HFFc6 (cell line): Measurements from ENCODE around the gene INSYN1. TPM values are rescaled to one million over a fixed set of nuclear protein-coding genes. Genes with fewer than 3 reads are reported as not detected.
"Not testable (repeated sequence)": the region's sequence is repeated elsewhere in the genome, so short reads cannot be mapped to it uniquely, and the experiment has no call there.

Source experiments
- DNase-seq: peaks from one replicate; pipeline ENCODE4 v3.0.0-alpha.2; 2018
- H3K27ac Mint-ChIP-seq: 2 replicates; pipeline ENCODE4 v1.8.0; 2020; ENCODE audit warnings: mild to moderate bottlenecking, mixed read lengths
- H3K27me3 Mint-ChIP-seq: 2 replicates; pipeline ENCODE4 v1.8.0; 2021; ENCODE audit warnings: mild to moderate bottlenecking, moderate library complexity, mixed read lengths; ENCODE audit not compliant: insufficient read depth
- H3K36me3 Mint-ChIP-seq: 2 replicates; pipeline ENCODE4 v1.8.0; 2021; ENCODE audit warnings: low read depth, mixed read lengths
- H3K4me1 Mint-ChIP-seq: 2 replicates; pipeline ENCODE4 v1.8.0; 2020; ENCODE audit warnings: low read depth, mixed read lengths
- H3K4me3 Mint-ChIP-seq: 2 replicates; pipeline ENCODE4 v1.8.0; 2020; ENCODE audit warnings: mild to moderate bottlenecking, moderate library complexity, mixed read lengths
- H3K9me3 Mint-ChIP-seq: 2 replicates; pipeline ENCODE4 v1.8.0; 2020; ENCODE audit warnings: mild to moderate bottlenecking, mixed read lengths
- CTCF ChIP-seq: fragments of 200-600 bp; sonication (generic); IDR thresholded peaks from 2 replicates; pipeline ENCODE4 v1.5.0; 2021; ENCODE audit warnings: antibody characterized with exemption, mild to moderate bottlenecking
- total RNA-seq, 6 experiments: library from RNA; stranded (reverse); fragmentation: NEBNext Ultra II Directional; extraction: Animal tissue kit (Norgen Biotek cat#: 25700); gene quantifications; 2 replicates in 1 of 6; 3 replicates in 5 of 6; pipeline ENCODE4 v1.2.3, GENCODE V29; 2021

Gene INSYN1
- total RNA-seq, 6 experiments from 2014 or later: 0.15 to 1.3 (median 0.28) TPM

- Mint-ChIP-seq H3K4me1 (no peaks in the 10 kb centered on the region), H3K9me3 (no peaks in the 10 kb centered on the region), H3K27me3 (peaks cover 42% of the 10 kb centered on the region), H3K27ac (no peak overlapping the region), H3K36me3 (no peaks in the 10 kb centered on the region), H3K4me3 (no peak overlapping the region)
- TF ChIP-seq CTCF: no peak
- DNase-seq: no peak
Observed at GRCh38 chr15:73789521-73790240, 36.5 kb upstream of the INSYN1 start.

- H3K27ac Mint-ChIP-seq: no peak overlapping the region
- H3K4me1 Mint-ChIP-seq: no peaks in the 10 kb centered on the region
- DNase-seq: no peak
- H3K4me3 Mint-ChIP-seq: no peak overlapping the region
- H3K27me3 Mint-ChIP-seq: peaks cover 35% of the 10 kb centered on the region
- H3K36me3 Mint-ChIP-seq: no peaks in the 10 kb centered on the region
- TF ChIP-seq CTCF: no peak
- no peaks in the 10 kb centered on the region for H3K9me3 Mint-ChIP-seq
Observed at GRCh38 chr15:73787621-73788020, 34.5 kb upstream of the INSYN1 start.

GRCh38 chr15:73786538-73786937, 33.4 kb upstream of the INSYN1 start:
- Mint-ChIP-seq H3K36me3 (no peaks in the 10 kb centered on the region), H3K4me1 (peaks cover 2% of the 10 kb centered on the region), H3K27ac (no peak overlapping the region), H3K9me3 (no peaks in the 10 kb centered on the region), H3K4me3 (no peak overlapping the region), H3K27me3 (peaks cover 28% of the 10 kb centered on the region)
- TF ChIP-seq CTCF: no peak
- no peak for DNase-seq

- not testable (repeated sequence) for H3K36me3 Mint-ChIP-seq, H3K27ac Mint-ChIP-seq, DNase-seq, H3K9me3 Mint-ChIP-seq, H3K4me3 Mint-ChIP-seq
- peaks cover 23% of the 10 kb centered on the region for H3K27me3 Mint-ChIP-seq
- peaks cover 11% of the 10 kb centered on the region for H3K4me1 Mint-ChIP-seq
Observed at GRCh38 chr15:73785256-73786014, 32.3 kb upstream of the INSYN1 start.

- Mint-ChIP-seq H3K27me3 (peaks cover 11% of the 10 kb centered on the region), H3K4me3 (no peak overlapping the region), H3K36me3 (no peaks in the 10 kb centered on the region), H3K4me1 (peaks cover 11% of the 10 kb centered on the region), H3K27ac (no peak overlapping the region), H3K9me3 (no peaks in the 10 kb centered on the region)
- DNase-seq: no peak
- no peak for TF ChIP-seq CTCF
Observed at GRCh38 chr15:73784291-73784690, 31.1 kb upstream of the INSYN1 start.

- no peaks in the 10 kb centered on the region for H3K9me3 Mint-ChIP-seq
- H3K27me3 Mint-ChIP-seq: peaks cover 9% of the 10 kb centered on the region
- H3K27ac Mint-ChIP-seq: no peak overlapping the region
- DNase-seq: no peak
- H3K4me3 Mint-ChIP-seq: no peak overlapping the region
- H3K4me1 Mint-ChIP-seq: peaks cover 11% of the 10 kb centered on the region
- TF ChIP-seq CTCF: no peak
- no peaks in the 10 kb centered on the region for H3K36me3 Mint-ChIP-seq
Observed at GRCh38 chr15:73782344-73782959, 29.3 kb upstream of the INSYN1 start.
